Liver (tissue), 2 donors: ENCODE results near the gene STXBP6.

Experiments
- RAD21 ChIP-seq, 2 donors: IDR thresholded peaks; 2 replicates each; pipeline ENCODE4 v1.6.1; 2016; ENCODE audit warnings: antibody characterized with exemption in 2 of 2, mild to moderate bottlenecking in 2 of 2
- RXRA ChIP-seq, 2 donors: IDR thresholded peaks; 2 replicates each; pipeline ENCODE4 v1.6.1; 2017 to 2018; ENCODE audit warnings: antibody characterized with exemption in 2 of 2, mild to moderate bottlenecking in 1 of 2
- donor health status: healthy.

DNA sequence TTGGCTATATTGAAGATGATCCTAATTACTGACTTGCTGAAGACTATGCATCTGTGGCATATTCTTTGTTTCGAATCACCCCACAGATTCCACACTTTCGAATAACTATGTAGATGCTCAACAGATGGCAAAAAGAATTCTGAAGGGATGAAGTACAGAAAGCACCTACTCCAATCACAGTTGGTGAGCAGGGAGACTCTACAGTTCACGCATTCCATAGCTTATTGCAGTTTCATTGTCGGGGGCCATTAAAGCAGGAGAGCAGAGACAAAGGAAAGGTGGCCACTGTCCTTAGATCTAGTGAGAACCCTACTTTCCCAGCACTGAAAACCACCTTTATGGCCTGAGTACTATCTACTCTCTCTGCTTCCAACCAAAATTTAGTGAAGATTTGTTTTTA, 191.9 kb downstream of the STXBP6 start:
- no peak for TF ChIP-seq RXRA (IDR thresholded peaks at IDR 0.05)
- no peak for TF ChIP-seq RAD21 (IDR thresholded peaks at IDR 0.05)
